HCT116 (cell line): ENCODE results near the gene LAP3. TPM values are rescaled to one million over a fixed set of nuclear protein-coding genes. Genes with fewer than 3 reads are reported as not detected.

Source experiments
- ATAC-seq: fragments of 200-7000 bp; cut with Tn5 transposase; 2 replicates; pipeline ENCODE4 v1.9.1; 2020; ENCODE audit warnings: mild to moderate bottlenecking, moderate library complexity
- BruUV-seq: library from RNA; stranded (reverse); fragments of 400-500 nt; replicated peaks from 2 replicates; lab custom pipeline; 2021; lab: Mats Ljungman, UMichigan
- CTCF ChIA-PET: fragments of 300-600 bp; sonication (Branson Sonifier 250); formaldehyde crosslinking; loops from one replicate; lab custom pipeline; 2021; ENCODE audit warnings: antibody characterized with exemption; lab: Charles Lee
- POLR2A ChIA-PET: fragments of 300-600, 350-600 bp; sonication (Branson Sonifier 250); formaldehyde crosslinking; loops from one replicate; lab custom pipeline; 2021; ENCODE audit warnings: antibody characterized with exemption; lab: Charles Lee
- RAD21 ChIA-PET, 2 experiments: fragments of 300-600 bp; sonication (Branson Sonifier 250); formaldehyde crosslinking; loops; one replicate each; lab custom pipeline; 2023; ENCODE audit warnings: low total read pairs in 2 of 2; ENCODE audit not compliant: uncharacterized antibody in 2 of 2, unreplicated experiment in 2 of 2, low non-redundant PET in 1 of 2; lab: Charles Lee
- DNase-seq: peaks from one replicate; pipeline ENCODE4 v3.0.0-alpha.2; 2010; ENCODE audit warnings: low read depth, low spot score
- H2AFZ ChIP-seq: fragments of 200-600 bp; shearing (Covaris generic), sonication (generic); 2 replicates; pipeline ENCODE4 v1.6.1; 2017; ENCODE audit warnings: low read depth, mixed run types, mixed read lengths, antibody characterized with exemption, low read length; ENCODE audit not compliant: poor library complexity, severe bottlenecking
- H3K27ac ChIP-seq: 2 replicates; pipeline ENCODE4 v1.5.1; 2012; ENCODE audit warnings: low read depth, low read length
- H3K27me3 ChIP-seq: fragments of 200-600 bp; sonication (generic); 2 replicates; pipeline ENCODE4 v1.6.1; 2016; ENCODE audit warnings: mixed run types, low read length, mixed read lengths; ENCODE audit not compliant: insufficient read depth
- H3K36me3 ChIP-seq, 2 experiments: fragments of 200-500 bp in 1 of 2; fragments of 200-600 bp in 1 of 2; sonication (Bioruptor generic) in 1 of 2; sonication (generic) in 1 of 2; 2 replicates each; pipeline versions ENCODE4 v1.5.1 to v1.6.1; 2014 to 2016; ENCODE audit warnings: low read length in 2 of 2, inconsistent platforms in 1 of 2, mixed read lengths in 1 of 2, mixed run types in 1 of 2; ENCODE audit not compliant: insufficient read depth in 2 of 2, control insufficient read depth in 1 of 2
- H3K4me1 ChIP-seq, 2 experiments: fragments of 200-600 bp in 1 of 2; sonication (generic) in 1 of 2; 2 replicates each; pipeline versions ENCODE4 v1.5.1 to v1.6.1; 2012 to 2017; ENCODE audit warnings: low read length in 2 of 2, inconsistent platforms in 1 of 2, mild to moderate bottlenecking in 1 of 2, mixed read lengths in 1 of 2, mixed run types in 1 of 2, moderate library complexity in 1 of 2; ENCODE audit not compliant: insufficient read depth in 2 of 2, control insufficient read depth in 1 of 2
- H3K4me2 ChIP-seq: fragments of 200-600 bp; sonication (generic); 2 replicates; pipeline ENCODE4 v1.6.1; 2017; ENCODE audit warnings: mixed run types, low read length, mixed read lengths
- H3K4me3 ChIP-seq, 2 experiments: fragments of 200-600 bp in 1 of 2; sonication (generic) in 1 of 2; replicated peaks in 1 of 2; 2 replicates each; pipeline ENCODE4 v1.5.1; 2011 to 2016; ENCODE audit warnings: low read length in 2 of 2, control low read depth in 1 of 2, low read depth in 1 of 2, mild to moderate bottlenecking in 1 of 2, mixed read lengths in 1 of 2, mixed run types in 1 of 2
- H3K79me2 ChIP-seq: fragments of 200-600 bp; sonication (generic); 2 replicates; pipeline ENCODE4 v1.6.1; 2017; ENCODE audit warnings: mild to moderate bottlenecking, mixed run types, low read length, moderate library complexity, mixed read lengths; ENCODE audit not compliant: insufficient read depth
- H3K9ac ChIP-seq: fragments of 200-600 bp; sonication (generic); 2 replicates; pipeline ENCODE4 v1.6.1; 2016; ENCODE audit warnings: low read length, mixed read lengths
- H3K9me2 ChIP-seq: fragments of 200-600 bp; sonication (generic), shearing (Covaris generic); 2 replicates; pipeline ENCODE4 v1.6.1; 2017; ENCODE audit warnings: mixed run types, mild to moderate bottlenecking, moderate library complexity; ENCODE audit not compliant: insufficient read depth
- H3K9me3 ChIP-seq, 2 experiments: fragments of 200-500 bp in 1 of 2; fragments of 200-600 bp in 1 of 2; sonication (Bioruptor generic) in 1 of 2; sonication (generic) in 1 of 2; 2 replicates each; pipeline ENCODE4 v1.6.1; 2014 to 2017; ENCODE audit warnings: low read length in 2 of 2, mixed read lengths in 2 of 2, inconsistent platforms in 1 of 2, low read depth in 1 of 2, mild to moderate bottlenecking in 1 of 2, mixed run types in 1 of 2, moderate library complexity in 1 of 2; ENCODE audit not compliant: control insufficient read depth in 1 of 2, insufficient read depth in 1 of 2
- H4K20me1 ChIP-seq: fragments of 200-600 bp; sonication (generic), shearing (Covaris generic); 2 replicates; pipeline ENCODE4 v1.6.1; 2017; ENCODE audit warnings: mixed run types, mild to moderate bottlenecking, moderate library complexity; ENCODE audit not compliant: insufficient read depth
- ATF3 ChIP-seq: IDR thresholded peaks from 2 replicates; pipeline ENCODE4 v1.6.1; 2012
- CBX3 ChIP-seq: IDR thresholded peaks from 2 replicates; pipeline ENCODE4 v1.6.1; 2012; ENCODE audit warnings: low read depth
- CTCF ChIP-seq, 3 experiments: fragments of 200-600 bp in 1 of 3; sonication (generic) in 1 of 3; IDR thresholded peaks in 2 of 3; conservative IDR thresholded peaks in 1 of 3; 2 replicates each; pipeline ENCODE4 v1.5.1; 2012 to 2017; ENCODE audit warnings: low read depth in 2 of 3, low read length in 2 of 3, antibody characterized with exemption in 1 of 3, borderline replicate concordance in 1 of 3, control low read depth in 1 of 3, mild to moderate bottlenecking in 1 of 3, mixed read lengths in 1 of 3, mixed run types in 1 of 3, moderate library complexity in 1 of 3; ENCODE audit not compliant: insufficient read depth in 1 of 3
- ELF1 ChIP-seq: IDR thresholded peaks from 2 replicates; pipeline ENCODE4 v1.6.1; 2012; ENCODE audit warnings: low read depth, borderline replicate concordance
- EZH2 ChIP-seq: fragments of 200-600 bp; sonication (generic); IDR thresholded peaks from 2 replicates; pipeline ENCODE4 v1.6.1; 2017; ENCODE audit warnings: antibody characterized with exemption, mixed run types
- FOSL1 ChIP-seq: IDR thresholded peaks from 2 replicates; pipeline ENCODE4 v1.6.1; 2012; ENCODE audit warnings: low read depth
- JUND ChIP-seq: IDR thresholded peaks from 2 replicates; pipeline ENCODE4 v1.6.1; 2012
- MAX ChIP-seq: IDR thresholded peaks from 2 replicates; pipeline ENCODE4 v1.6.1; 2012
- POLR2A ChIP-seq: IDR thresholded peaks from 2 replicates; pipeline ENCODE4 v1.7.0; 2011; ENCODE audit warnings: borderline replicate concordance; ENCODE audit not compliant: insufficient read depth, insufficient read length; ENCODE audit errors: extremely low read depth
- POLR2AphosphoS5 ChIP-seq: IDR thresholded peaks from 2 replicates; pipeline ENCODE4 v1.6.1; 2011; ENCODE audit warnings: mild to moderate bottlenecking, low read depth, low read length, moderate library complexity
- SP1 ChIP-seq: IDR thresholded peaks from 2 replicates; pipeline ENCODE4 v1.6.1; 2012; ENCODE audit warnings: low read depth
- TCF7L2 ChIP-seq: IDR thresholded peaks from 2 replicates; pipeline ENCODE4 v1.7.0; 2011; ENCODE audit warnings: borderline replicate concordance, inconsistent platforms; ENCODE audit not compliant: insufficient read depth, insufficient read length; ENCODE audit errors: extremely low read depth
- ZFX ChIP-seq: fragments of 450-650 bp; IDR thresholded peaks from 2 replicates; pipeline ENCODE4 v1.6.1; 2017
- ZNF274 ChIP-seq: fragments of 200-500 bp; sonication (Bioruptor generic); IDR thresholded peaks from 2 replicates; pipeline ENCODE4 v1.6.1; 2014; ENCODE audit warnings: mild to moderate bottlenecking, low read depth, low read length, inconsistent platforms
- intact Hi-C: fragments of 100-400 bp; cut with micrococcal nuclease; formaldehyde crosslinking; loops from 2 replicates; pipeline ENCODE4 v1.10.0; 2022
- total RNA-seq: library from RNA; stranded (reverse); gene quantifications from one replicate; pipeline ENCODE4 v1.2.1, GENCODE V29; 2021; ENCODE audit not compliant: unreplicated experiment
- TF ChIP-seq, protein P1 (sequence below): IDR thresholded peaks from 2 replicates; pipeline ENCODE4 v1.6.1; 2011; ENCODE audit warnings: mild to moderate bottlenecking, low read length, moderate library complexity; ENCODE audit not compliant: insufficient replicate concordance; ENCODE audit errors: extremely low read depth

The LAP3 gene
- total RNA-seq, 1 experiment from 2014 or later, result 59.9 TPM

GRCh38 chr4:17583276-17583675 is 6.3 kb downstream of the LAP3 start:
- DNase-seq (no peak), ATAC-seq (no peak)
- no peak overlapping the region for H2AFZ ChIP-seq
- peaks cover 10% of the 10 kb centered on the region; the same call in 1 of the 2 replicates for H3K79me2 ChIP-seq
- ChIA-PET RAD21 (no interaction called here), POLR2A (no interaction called here), CTCF (no interaction called here)
- no peaks in the 10 kb centered on the region for H4K20me1 ChIP-seq
- peaks cover 4 to 5% of the 10 kb centered on the region in 2 experiments; a peak in 2 of 4 replicates for H3K4me1 ChIP-seq
- intact Hi-C loops, result no loop called here
- H3K4me3 ChIP-seq, result no peak overlapping the region
- no peak for TF ChIP-seq ELF1
- TF ChIP-seq ZNF274, result no peak
- TF ChIP-seq ATF3, result no peak
- TF ChIP-seq JUND, result no peak
- TF ChIP-seq, protein P1, sequence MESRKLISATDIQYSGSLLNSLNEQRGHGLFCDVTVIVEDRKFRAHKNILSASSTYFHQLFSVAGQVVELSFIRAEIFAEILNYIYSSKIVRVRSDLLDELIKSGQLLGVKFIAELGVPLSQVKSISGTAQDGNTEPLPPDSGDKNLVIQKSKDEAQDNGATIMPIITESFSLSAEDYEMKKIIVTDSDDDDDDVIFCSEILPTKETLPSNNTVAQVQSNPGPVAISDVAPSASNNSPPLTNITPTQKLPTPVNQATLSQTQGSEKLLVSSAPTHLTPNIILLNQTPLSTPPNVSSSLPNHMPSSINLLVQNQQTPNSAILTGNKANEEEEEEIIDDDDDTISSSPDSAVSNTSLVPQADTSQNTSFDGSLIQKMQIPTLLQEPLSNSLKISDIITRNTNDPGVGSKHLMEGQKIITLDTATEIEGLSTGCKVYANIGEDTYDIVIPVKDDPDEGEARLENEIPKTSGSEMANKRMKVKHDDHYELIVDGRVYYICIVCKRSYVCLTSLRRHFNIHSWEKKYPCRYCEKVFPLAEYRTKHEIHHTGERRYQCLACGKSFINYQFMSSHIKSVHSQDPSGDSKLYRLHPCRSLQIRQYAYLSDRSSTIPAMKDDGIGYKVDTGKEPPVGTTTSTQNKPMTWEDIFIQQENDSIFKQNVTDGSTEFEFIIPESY, result no peak
- no peak for TF ChIP-seq ZFX
- TF ChIP-seq POLR2A, result no peak
- TF ChIP-seq CBX3, result no peak
- TF ChIP-seq MAX, result no peak
- TF ChIP-seq EZH2, result no peak
- no peak for TF ChIP-seq CTCF (IDR thresholded peaks at IDR 0.05 in 2 of 3, conservative IDR thresholded peaks at IDR 0.05 in 1 of 3; ENCODE audit: borderline replicate concordance in 1 of 3, insufficient read depth in 1 of 3, low read depth in 2 of 3, low read length in 2 of 3)
- TF ChIP-seq SP1, result no peak
- no peak for TF ChIP-seq FOSL1
- no peak for TF ChIP-seq TCF7L2
- TF ChIP-seq POLR2AphosphoS5, result no peak
- no peaks in the 10 kb centered on the region for H3K9me2 ChIP-seq
- no peak overlapping the region for H3K27ac ChIP-seq
- H3K9me3 ChIP-seq, result no peaks in the 10 kb centered on the region
- H3K9ac ChIP-seq, result no peak overlapping the region
- no TSS peak for BruUV-seq
- peaks cover 25 to 57% of the 10 kb centered on the region in 2 experiments; a peak in 3 of 4 replicates for H3K36me3 ChIP-seq
- H3K4me2 ChIP-seq, result no peak overlapping the region
- H3K27me3 ChIP-seq, result no peaks in the 10 kb centered on the region
